HepG2 (cell line): Measurements from ENCODE around the gene MCM10.

ENCODE experiments used
- ARHGAP35 ChIP-seq: sonication (generic); formaldehyde crosslinking; IDR thresholded peaks from 2 replicates; pipeline ENCODE4 v1.9.0; 2022; ENCODE audit warnings: mild to moderate bottlenecking, inconsistent platforms, moderate library complexity, missing genetic modification reagents, borderline replicate concordance
- E2F5 ChIP-seq: sonication (generic); formaldehyde crosslinking; conservative IDR thresholded peaks from 2 replicates; pipeline ENCODE4 v1.4.0; 2020; ENCODE audit warnings: missing genetic modification reagents
- EHMT2 ChIP-seq: fragments of 200-600 bp; sonication (generic); IDR thresholded peaks from 2 replicates; pipeline ENCODE4 v1.7.0; 2017; ENCODE audit warnings: antibody characterized with exemption, low read depth, low read length, borderline replicate concordance
- ELF4 ChIP-seq: sonication (generic); formaldehyde crosslinking; IDR thresholded peaks from 2 replicates; pipeline ENCODE4 v1.5.0; 2020; ENCODE audit warnings: missing genetic modification reagents, mild to moderate bottlenecking, moderate library complexity, borderline replicate concordance
- EP300 ChIP-seq, 3 experiments: sonication (generic) in 1 of 3; formaldehyde crosslinking in 1 of 3; IDR thresholded peaks; 2 replicates each; pipeline versions ENCODE4 v1.5.1 to v1.6.1; 2011 to 2020; ENCODE audit warnings: low read depth in 2 of 3, low read length in 2 of 3, borderline replicate concordance in 1 of 3, improper control_type of control experiment in 1 of 3, mild to moderate bottlenecking in 1 of 3, missing genetic modification reagents in 1 of 3, moderate library complexity in 1 of 3
- FOSL1 ChIP-seq: sonication (generic); formaldehyde crosslinking; IDR thresholded peaks from 2 replicates; pipeline ENCODE4 v1.9.0; 2021; ENCODE audit warnings: missing genetic modification reagents, borderline replicate concordance
- JUNB ChIP-seq: sonication (generic); formaldehyde crosslinking; IDR thresholded peaks from 2 replicates; pipeline ENCODE4 v1.8.0; 2022; ENCODE audit warnings: missing genetic modification reagents, mild to moderate bottlenecking, borderline replicate concordance
- NPAS2 ChIP-seq: sonication (generic); formaldehyde crosslinking; IDR thresholded peaks from 2 replicates; pipeline ENCODE4 v1.8.0; 2022; ENCODE audit warnings: mild to moderate bottlenecking, missing genetic modification reagents, borderline replicate concordance
- PLRG1 ChIP-seq: fragments of 450-650 bp; conservative IDR thresholded peaks from 2 replicates; pipeline ENCODE4 v1.6.1; 2016
- POLR2A ChIP-seq, 2 experiments: IDR thresholded peaks; 2 replicates each; pipeline ENCODE4 v1.6.1; 2011; ENCODE audit warnings: low read depth in 2 of 2, low read length in 2 of 2, mild to moderate bottlenecking in 1 of 2, moderate library complexity in 1 of 2; ENCODE audit not compliant: insufficient read depth in 1 of 2
- TAF1 ChIP-seq: sonication (generic); formaldehyde crosslinking; IDR thresholded peaks from 2 replicates; pipeline ENCODE4 v1.4.0; 2020; ENCODE audit warnings: missing genetic modification reagents
- TCF12 ChIP-seq, 2 experiments: fragments of 450-650 bp in 1 of 2; sonication (generic) in 1 of 2; formaldehyde crosslinking in 1 of 2; IDR thresholded peaks; 2 replicates each; pipeline versions ENCODE4 v1.6.1 to v1.8.0; 2017 to 2022; ENCODE audit warnings: antibody characterized with exemption in 1 of 2, mild to moderate bottlenecking in 1 of 2, missing genetic modification reagents in 1 of 2, moderate library complexity in 1 of 2
- ZNF30 ChIP-seq: sonication (generic); formaldehyde crosslinking; IDR thresholded peaks from 2 replicates; pipeline ENCODE4 v1.5.0; 2020; ENCODE audit warnings: mild to moderate bottlenecking, missing genetic modification reagents
- TF ChIP-seq, protein P1 (sequence below): sonication (generic); formaldehyde crosslinking; IDR thresholded peaks from 2 replicates; pipeline ENCODE4 v1.4.0; 2020; ENCODE audit warnings: missing genetic modification reagents

- TF ChIP-seq TCF12 (IDR thresholded peaks at IDR 0.05) (no peak), TCF12 (CRISPR knock-in tag; IDR thresholded peaks at IDR 0.05) (no peak), NPAS2 (CRISPR knock-in tag) (no peak), ZNF30 (CRISPR knock-in tag) (no peak), POLR2A (IDR thresholded peaks at IDR 0.05; ENCODE audit: insufficient read depth in 1 of 2, low read depth in 2 of 2, low read length in 2 of 2) (no peak), FOSL1 (CRISPR knock-in tag) (no peak), E2F5 (CRISPR knock-in tag) (no peak), EP300 (IDR thresholded peaks at IDR 0.05; ENCODE audit: low read depth in 2 of 2, low read length in 2 of 2) (no peak), EP300 (CRISPR knock-in tag; IDR thresholded peaks at IDR 0.05; ENCODE audit: borderline replicate concordance) (no peak), PLRG1 (no peak), EHMT2 (no peak), TAF1 (CRISPR knock-in tag) (no peak), JUNB (CRISPR knock-in tag) (no peak), ARHGAP35 (no peak), ELF4 (CRISPR knock-in tag) (no peak)
- TF ChIP-seq, protein P1, sequence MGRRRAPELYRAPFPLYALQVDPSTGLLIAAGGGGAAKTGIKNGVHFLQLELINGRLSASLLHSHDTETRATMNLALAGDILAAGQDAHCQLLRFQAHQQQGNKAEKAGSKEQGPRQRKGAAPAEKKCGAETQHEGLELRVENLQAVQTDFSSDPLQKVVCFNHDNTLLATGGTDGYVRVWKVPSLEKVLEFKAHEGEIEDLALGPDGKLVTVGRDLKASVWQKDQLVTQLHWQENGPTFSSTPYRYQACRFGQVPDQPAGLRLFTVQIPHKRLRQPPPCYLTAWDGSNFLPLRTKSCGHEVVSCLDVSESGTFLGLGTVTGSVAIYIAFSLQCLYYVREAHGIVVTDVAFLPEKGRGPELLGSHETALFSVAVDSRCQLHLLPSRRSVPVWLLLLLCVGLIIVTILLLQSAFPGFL (CRISPR knock-in tag) = no peak
Measured at GRCh38 chr10:13183625-13184024, 22.3 kb downstream of the MCM10 start.
